ENCODE data around the gene HES5. TPM values are rescaled to one million over a fixed set of nuclear protein-coding genes. Genes with fewer than 3 reads are reported as not detected.

The HES5 gene
- total RNA-seq, 2 donors from 2014 or later = 0.27 to 2.7 TPM

- no peaks in the 10 kb centered on the region for H3K36me3 ChIP-seq
- DNase-seq (ENCODE audit: low spot score) (no peak), ATAC-seq (ENCODE audit: insufficient number of reproducible peaks, low FRiP score, low read depth) (no peak)
- H3K4me3 ChIP-seq = no peak overlapping the region
- no peak for TF ChIP-seq CTCF (IDR thresholded peaks at IDR 0.05)
- H3K9me3 ChIP-seq = no peaks in the 10 kb centered on the region
- H3K27ac ChIP-seq = no peak overlapping the region
- no peaks in the 10 kb centered on the region for H3K4me1 ChIP-seq (ENCODE audit: control insufficient read depth in 1 of 2, low read depth in 2 of 2)
- H3K27me3 ChIP-seq (replicated peaks; ENCODE audit: insufficient read depth) = no peaks in the 10 kb centered on the region
Measured at GRCh38 chr1:2563205-2563604, 33.1 kb upstream of the HES5 start.

GRCh38 chr1:2561898-2562895 is 32.1 kb upstream of the HES5 start:
- Histone ChIP-seq H3K27me3 (replicated peaks; ENCODE audit: insufficient read depth) (no peaks in the 10 kb centered on the region), H3K4me3 (no peak overlapping the region), H3K9me3 (no peaks in the 10 kb centered on the region), H3K27ac (no peak overlapping the region), H3K36me3 (no peaks in the 10 kb centered on the region), H3K4me1 (ENCODE audit: control insufficient read depth in 1 of 2, low read depth in 2 of 2) (peaks cover 6% of the 10 kb centered on the region in 2 donors)
- ATAC-seq (ENCODE audit: insufficient number of reproducible peaks, low FRiP score, low read depth) = no peak
- DNase-seq (ENCODE audit: low spot score) = no peak
- no peak for TF ChIP-seq CTCF (IDR thresholded peaks at IDR 0.05)

GRCh38 chr1:2561446-2561845 is 31.4 kb upstream of the HES5 start:
- no peaks in the 10 kb centered on the region for H3K27me3 ChIP-seq (replicated peaks; ENCODE audit: insufficient read depth)
- no peak overlapping the region for H3K27ac ChIP-seq
- TF ChIP-seq CTCF (IDR thresholded peaks at IDR 0.05) = no peak
- ATAC-seq (ENCODE audit: insufficient number of reproducible peaks, low FRiP score, low read depth) = no peak
- no peak for DNase-seq (ENCODE audit: low spot score)
- H3K4me3 ChIP-seq = no peak overlapping the region
- H3K9me3 ChIP-seq = no peaks in the 10 kb centered on the region
- peaks cover 11 to 14% of the 10 kb centered on the region in 2 donors for H3K4me1 ChIP-seq (ENCODE audit: control insufficient read depth in 1 of 2, low read depth in 2 of 2)
- no peaks in the 10 kb centered on the region for H3K36me3 ChIP-seq

- DNase-seq (ENCODE audit: low spot score) = no peak
- no peaks in the 10 kb centered on the region for H3K36me3 ChIP-seq
- H3K27me3 ChIP-seq (replicated peaks; ENCODE audit: insufficient read depth) = no peaks in the 10 kb centered on the region
- H3K4me1 ChIP-seq (ENCODE audit: control insufficient read depth in 1 of 2, low read depth in 2 of 2) = peaks cover 11 to 22% of the 10 kb centered on the region in 2 donors
- TF ChIP-seq CTCF (IDR thresholded peaks at IDR 0.05) = no peak
- no peak overlapping the region for H3K27ac ChIP-seq
- H3K4me3 ChIP-seq = no peak overlapping the region
- no peaks in the 10 kb centered on the region for H3K9me3 ChIP-seq
- no peak for ATAC-seq (ENCODE audit: insufficient number of reproducible peaks, low FRiP score, low read depth)
Measured at GRCh38 chr1:2560299-2561073, 30.4 kb upstream of the HES5 start.

All from thoracic aorta (tissue), 2 donors.